H1 (cell line): ENCODE results near the gene PRR5.
"Not testable (repeated sequence)": the region's sequence is repeated elsewhere in the genome, so short reads cannot be mapped to it uniquely, and the experiment has no call there.

Experiments
- CBX5 ChIP-seq: fragments of 300-800, 300-1000 bp; sonication (generic); IDR thresholded peaks from 2 replicates; pipeline ENCODE4 v1.7.1; 2016; ENCODE audit warnings: antibody characterized with exemption, low read length, low read depth
- EZH2 ChIP-seq: fragments of 200-600 bp; sonication (generic); IDR thresholded peaks from 2 replicates; pipeline ENCODE4 v1.7.1; 2012; ENCODE audit warnings: low read depth, mild to moderate bottlenecking, moderate library complexity, low read length, inconsistent platforms; ENCODE audit not compliant: severe bottlenecking
- MAX ChIP-seq: IDR thresholded peaks from 2 replicates; pipeline ENCODE4 v1.6.1; 2012; ENCODE audit warnings: inconsistent platforms
- POLR2AphosphoS5 ChIP-seq: IDR thresholded peaks from 2 replicates; pipeline ENCODE4 v1.6.1; 2011; ENCODE audit warnings: low read depth, low read length
- RAD21 ChIP-seq, 2 experiments: IDR thresholded peaks in 1 of 2; conservative IDR thresholded peaks in 1 of 2; 2 replicates each; pipeline ENCODE4 v1.6.1; 2011; ENCODE audit warnings: low read depth in 2 of 2, low read length in 2 of 2, improper control_type of control experiment in 1 of 2, inconsistent platforms in 1 of 2, mild to moderate bottlenecking in 1 of 2, moderate library complexity in 1 of 2
- RBBP5 ChIP-seq: IDR thresholded peaks from 2 replicates; pipeline ENCODE4 v1.7.1; 2012; ENCODE audit warnings: low read depth, mild to moderate bottlenecking, inconsistent platforms, low read length, moderate library complexity, borderline replicate concordance
- RNF2 ChIP-seq: fragments of 200-900, 300-1000 bp; sonication (generic); IDR thresholded peaks from 2 replicates; pipeline ENCODE4 v1.7.1; 2016; ENCODE audit warnings: borderline replicate concordance, low read depth, mild to moderate bottlenecking, antibody characterized with exemption, low read length; ENCODE audit not compliant: poor library complexity, severe bottlenecking; ENCODE audit errors: missing control alignments
- USF2 ChIP-seq: IDR thresholded peaks from 2 replicates; pipeline ENCODE4 v1.6.1; 2011; ENCODE audit warnings: low read length, improper control_type of control experiment
- TF ChIP-seq, protein P1 (sequence below), 3 experiments: IDR thresholded peaks; 1 replicate in 2 of 3; 2 replicates in 1 of 3; pipeline versions ENCODE4 v1.5.1 to v1.6.1; 2011; ENCODE audit warnings: low read length in 3 of 3, mild to moderate bottlenecking in 3 of 3, inconsistent platforms in 2 of 3, low read depth in 1 of 3, moderate library complexity in 1 of 3; ENCODE audit not compliant: insufficient read depth in 1 of 3; ENCODE audit errors: control extremely low read depth in 1 of 3

DNA sequence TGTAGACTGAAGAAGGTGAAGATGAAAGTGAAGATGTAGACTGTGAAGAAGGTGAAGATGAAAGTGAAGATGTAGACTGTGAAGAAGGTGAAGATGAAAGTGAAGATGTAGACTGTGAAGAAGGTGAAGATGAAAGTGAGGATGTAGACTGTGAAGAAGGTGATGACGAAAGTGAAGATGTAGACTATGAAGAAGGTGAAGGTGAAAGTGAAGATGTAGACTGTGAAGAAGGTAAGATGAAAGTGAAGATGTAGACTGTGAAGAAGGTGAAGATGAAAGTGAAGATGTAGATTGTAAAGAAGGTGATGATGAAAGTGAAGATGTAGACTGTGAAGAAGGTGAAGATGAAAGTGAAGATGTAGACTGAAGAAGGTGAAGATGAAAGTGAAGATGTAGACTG, 49.1 kb upstream of the PRR5 start:
- TF ChIP-seq, protein P1, sequence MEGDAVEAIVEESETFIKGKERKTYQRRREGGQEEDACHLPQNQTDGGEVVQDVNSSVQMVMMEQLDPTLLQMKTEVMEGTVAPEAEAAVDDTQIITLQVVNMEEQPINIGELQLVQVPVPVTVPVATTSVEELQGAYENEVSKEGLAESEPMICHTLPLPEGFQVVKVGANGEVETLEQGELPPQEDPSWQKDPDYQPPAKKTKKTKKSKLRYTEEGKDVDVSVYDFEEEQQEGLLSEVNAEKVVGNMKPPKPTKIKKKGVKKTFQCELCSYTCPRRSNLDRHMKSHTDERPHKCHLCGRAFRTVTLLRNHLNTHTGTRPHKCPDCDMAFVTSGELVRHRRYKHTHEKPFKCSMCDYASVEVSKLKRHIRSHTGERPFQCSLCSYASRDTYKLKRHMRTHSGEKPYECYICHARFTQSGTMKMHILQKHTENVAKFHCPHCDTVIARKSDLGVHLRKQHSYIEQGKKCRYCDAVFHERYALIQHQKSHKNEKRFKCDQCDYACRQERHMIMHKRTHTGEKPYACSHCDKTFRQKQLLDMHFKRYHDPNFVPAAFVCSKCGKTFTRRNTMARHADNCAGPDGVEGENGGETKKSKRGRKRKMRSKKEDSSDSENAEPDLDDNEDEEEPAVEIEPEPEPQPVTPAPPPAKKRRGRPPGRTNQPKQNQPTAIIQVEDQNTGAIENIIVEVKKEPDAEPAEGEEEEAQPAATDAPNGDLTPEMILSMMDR (IDR thresholded peaks at IDR 0.05; ENCODE audit: control extremely low read depth in 1 of 3, insufficient read depth in 1 of 3, low read depth in 1 of 3, low read length in 3 of 3) = not testable (repeated sequence)
- TF ChIP-seq RNF2; MAX; POLR2AphosphoS5; USF2; RBBP5; RAD21 (IDR thresholded peaks at IDR 0.05 in 1 of 2, conservative IDR thresholded peaks at IDR 0.05 in 1 of 2; ENCODE audit: low read depth in 2 of 2, low read length in 2 of 2); EZH2; CBX5: not testable (repeated sequence)
